Activated CD4-positive, CD25-positive, alpha-beta regulatory T cell (primary cell): Measurements from ENCODE around the gene DUXB.

ENCODE experiments used
- DNase-seq, 4 experiments: peaks; one replicate each; lab custom pipeline; 2025; lab: John Stamatoyannopoulos, UW

Gene DUXB, protein sequence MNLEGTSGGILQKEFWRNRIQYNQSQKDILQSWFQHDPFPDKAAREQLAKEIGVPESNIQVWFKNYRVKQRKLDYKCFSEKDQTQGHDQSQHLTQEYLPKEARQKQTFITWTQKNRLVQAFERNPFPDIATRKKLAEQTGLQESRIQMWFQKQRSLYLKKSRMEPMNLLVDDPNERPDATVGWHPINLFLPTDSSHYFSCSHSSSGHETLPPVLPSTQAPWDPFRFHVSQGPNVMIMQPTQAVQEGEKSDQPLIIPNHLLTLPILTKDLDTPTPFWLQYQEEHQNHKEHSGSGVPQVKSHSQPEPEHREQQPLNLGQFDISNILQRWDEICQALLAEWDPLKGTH

GRCh38 chr16:75701361-75701760 lies at the start of gene DUXB:
Gene DUXB, minus strand, starts transcription at chr16:75701461. Its CDS starts 43 bp downstream, at chr16:75701418.
- no peak for DNase-seq

- no peak for DNase-seq
Measured at GRCh38 chr16:75750528-75750927, 49.3 kb upstream of the DUXB start.

- DNase-seq, result no peak
Measured at GRCh38 chr16:75746359-75746758, 45.1 kb upstream of the DUXB start.

DNA sequence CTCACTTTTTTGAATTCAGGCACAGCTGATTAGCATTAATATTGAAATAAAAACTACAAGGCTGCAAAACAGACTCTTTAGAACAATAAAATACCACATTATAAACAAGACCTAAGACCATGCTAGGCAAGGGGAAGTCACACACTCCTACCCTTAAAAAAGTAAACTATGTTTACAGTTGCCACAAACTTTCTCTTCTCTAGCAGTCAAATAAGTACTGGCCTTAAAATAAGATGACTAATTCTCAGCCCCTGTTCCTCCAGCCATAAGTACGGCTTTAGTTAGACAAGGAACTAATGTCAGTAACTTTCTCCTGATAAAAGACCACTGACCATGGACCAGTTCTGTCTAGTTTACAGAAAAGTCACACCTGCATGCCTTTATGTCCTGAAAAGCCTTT lies 44.6 kb upstream of the DUXB start:
- no peak for DNase-seq

DNA sequence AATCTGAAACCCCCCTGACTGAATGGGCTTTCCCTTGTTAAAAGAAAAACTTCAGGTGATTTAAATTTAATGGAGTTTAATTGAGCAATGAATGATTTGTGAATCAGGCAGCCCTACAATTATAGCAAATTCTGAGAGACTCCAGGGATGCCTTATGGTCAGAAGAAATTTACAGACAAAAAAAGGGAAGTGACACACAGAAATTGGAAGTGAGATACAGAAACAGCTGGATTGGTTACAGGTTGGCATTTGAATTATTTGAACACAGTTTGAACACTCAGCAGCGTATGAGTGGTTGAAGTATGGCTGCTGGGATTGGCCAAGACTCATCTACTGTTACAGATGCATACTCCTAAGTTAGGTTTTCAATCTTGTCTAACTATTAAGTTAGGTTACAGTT lies 44.0 kb upstream of the DUXB start:
- DNase-seq, result no peak

GRCh38 chr16:75742424-75743047 lies 41.3 kb upstream of the DUXB start:
- DNase-seq, result no peak

GRCh38 chr16:75733305-75734211 lies 32.3 kb upstream of the DUXB start:
- no peak for DNase-seq

GRCh38 chr16:75732871-75733270 lies 31.6 kb upstream of the DUXB start:
- no peak for DNase-seq

DNA sequence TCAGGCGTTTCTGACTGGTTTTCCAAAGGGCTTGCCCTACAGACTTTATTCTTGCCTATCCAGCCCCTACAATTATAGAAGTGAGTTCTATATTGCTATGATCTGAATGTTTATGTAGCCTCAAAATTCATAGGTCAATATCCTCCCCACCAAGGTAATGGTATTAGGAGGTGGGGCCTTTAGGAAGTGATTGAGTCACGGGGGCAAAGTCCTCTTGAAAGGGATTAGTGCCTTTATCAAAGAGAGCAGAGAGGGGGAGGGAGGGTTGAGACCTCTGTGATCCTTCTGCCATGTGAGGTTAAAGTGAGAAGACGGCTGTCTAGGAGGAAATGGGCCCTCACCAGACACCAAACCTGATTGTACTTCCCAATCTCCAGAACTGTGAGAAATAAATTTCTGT lies 26.0 kb upstream of the DUXB start:
- no peak for DNase-seq

DNA sequence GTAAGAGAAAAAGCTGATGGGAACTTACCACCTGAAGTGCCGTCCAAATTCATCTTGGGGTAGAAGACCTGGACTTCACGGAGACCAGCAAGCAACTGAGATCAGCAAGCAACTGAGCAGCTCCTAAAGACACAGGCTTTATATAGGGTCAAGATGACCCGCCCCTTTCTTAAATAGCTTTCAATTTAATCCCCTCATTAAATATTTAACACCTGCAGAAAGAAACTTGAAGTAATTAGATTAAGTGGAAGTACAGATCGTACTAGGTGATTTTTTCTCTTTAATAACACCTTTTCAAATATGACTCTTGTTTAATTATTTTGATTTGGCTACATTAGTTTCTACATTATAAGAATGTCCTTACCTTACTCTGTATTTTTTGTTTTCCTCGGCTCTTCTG lies 25.1 kb upstream of the DUXB start, which contains the start of gene CPHXL:
Gene CPHXL, minus strand, starts transcription at position 101 of the 400 bp plus-strand sequence. Its CDS starts 48 bp downstream, at position 53.
- DNase-seq, result no peak

DNA sequence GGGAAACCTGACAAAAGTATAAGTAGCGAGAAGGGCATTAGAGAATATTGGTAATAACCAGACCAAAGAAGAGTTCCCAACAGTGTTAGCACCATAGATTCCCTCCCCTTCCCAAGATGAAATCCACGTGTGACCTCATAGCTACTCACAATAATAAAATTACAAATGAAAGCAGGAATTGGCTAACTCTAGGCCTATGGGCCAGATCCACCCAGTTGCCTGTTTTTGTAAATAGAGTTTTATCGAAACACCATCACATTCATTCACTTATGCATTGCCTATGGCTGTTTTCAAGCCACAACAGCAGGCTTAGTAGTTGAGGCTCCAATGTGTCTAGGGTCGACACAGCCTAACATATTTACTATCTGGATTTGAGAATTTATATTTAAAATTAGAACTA lies 17.2 kb upstream of the DUXB start:
- no peak for DNase-seq

DNA sequence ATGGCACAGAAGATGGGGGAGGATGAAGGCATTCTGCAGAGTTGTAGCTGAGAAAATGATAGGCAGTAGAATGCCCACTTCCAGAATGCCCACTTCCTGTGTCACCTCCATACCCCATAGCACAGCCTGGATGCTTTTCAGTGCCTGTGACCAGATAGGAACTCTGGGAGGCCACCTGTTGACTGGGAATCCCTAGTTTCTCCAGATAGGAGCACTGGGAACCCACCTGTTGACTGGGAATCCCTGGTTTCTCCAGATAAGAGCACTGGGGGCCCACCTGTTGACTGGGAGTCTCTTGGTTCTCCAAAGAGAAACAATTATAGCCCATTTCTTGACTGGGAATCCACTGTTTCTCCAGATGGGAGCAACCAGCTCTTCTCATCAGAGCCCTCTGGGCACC lies 13.4 kb upstream of the DUXB start:
- DNase-seq, result no peak

DNA sequence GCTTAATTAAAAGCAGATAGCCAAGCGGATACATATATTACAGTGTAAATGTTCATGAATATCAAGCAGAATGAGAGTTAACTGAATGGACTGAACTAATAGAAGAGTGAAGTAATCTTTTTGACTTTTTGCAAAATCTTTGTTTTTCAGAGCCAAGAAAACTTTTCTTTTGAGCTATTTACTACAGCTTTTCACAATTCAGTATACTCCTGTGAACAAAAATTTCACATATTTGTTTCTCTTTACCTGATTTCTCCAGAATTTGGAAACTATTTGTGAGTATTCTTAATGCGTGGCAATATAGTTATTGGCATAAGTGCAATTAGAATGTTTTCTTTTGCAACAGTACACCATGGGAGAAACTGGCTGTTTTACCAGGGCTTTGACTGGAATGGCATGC lies 9.1 kb upstream of the DUXB start:
- DNase-seq, result no peak

DNA sequence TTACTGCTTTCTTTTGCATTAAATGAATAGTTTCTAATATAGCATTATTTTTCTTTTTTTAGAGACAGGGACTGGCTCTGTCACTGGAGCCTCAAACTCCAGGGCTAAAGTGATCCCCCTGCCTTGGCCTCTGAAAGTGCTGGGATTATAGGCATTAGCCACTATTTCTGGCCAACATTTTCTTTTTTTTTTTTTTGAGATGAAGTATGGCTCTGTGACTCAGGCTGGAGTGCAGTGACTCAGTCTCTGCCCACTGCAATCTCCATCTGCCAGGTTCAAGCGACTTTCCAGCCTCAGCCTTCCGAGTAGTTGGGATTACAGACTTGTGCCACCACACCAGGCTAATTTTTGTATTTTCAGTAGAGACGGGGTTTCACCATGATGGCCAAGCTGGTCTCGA lies 2.0 kb upstream of the DUXB start:
- no peak for DNase-seq

DNA sequence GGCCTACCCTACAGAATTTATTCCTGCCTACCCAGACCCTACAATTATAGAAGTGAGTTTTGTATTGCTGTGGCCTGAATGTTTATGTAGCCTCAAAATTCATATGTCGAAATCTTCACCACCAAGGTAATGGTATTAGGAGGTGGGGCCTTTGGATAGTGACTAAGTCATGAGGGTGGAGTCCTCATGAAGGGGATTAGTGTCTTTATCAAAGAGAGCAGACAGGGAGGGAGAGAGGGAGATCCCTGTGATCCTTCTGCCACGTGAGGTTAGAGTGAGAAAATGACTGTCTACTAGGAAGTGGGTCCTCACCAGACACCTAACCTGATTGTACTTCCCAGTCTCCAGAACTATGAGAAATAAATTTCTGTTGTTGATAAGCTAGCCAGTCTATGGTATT lies 981 bp upstream of the DUXB start:
- no peak for DNase-seq

DNA sequence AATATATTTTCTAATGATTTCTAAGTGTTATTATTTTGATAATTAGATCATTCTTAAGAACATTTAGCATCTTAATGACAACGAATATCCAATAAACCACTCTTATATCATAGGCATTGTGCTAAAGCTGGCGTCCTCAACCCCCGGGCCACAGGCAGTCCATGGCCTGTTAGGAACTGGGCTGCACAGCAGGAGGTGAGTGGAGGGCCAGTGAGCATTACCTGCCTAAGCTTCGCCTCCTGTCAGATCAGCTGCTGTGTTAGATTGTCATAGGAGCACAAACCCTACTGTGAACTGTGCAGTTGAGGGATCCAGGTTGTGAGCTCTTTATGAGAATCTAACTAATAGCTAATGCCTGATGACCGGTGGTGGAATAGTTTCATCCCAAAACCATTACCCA lies 3.7 kb downstream of the DUXB start:
- no peak for DNase-seq

GRCh38 chr16:75695708-75696107 lies 5.6 kb downstream of the DUXB start:
- DNase-seq, result no peak

GRCh38 chr16:75687361-75687760 lies 13.9 kb downstream of the DUXB start:
- no peak for DNase-seq

DNA sequence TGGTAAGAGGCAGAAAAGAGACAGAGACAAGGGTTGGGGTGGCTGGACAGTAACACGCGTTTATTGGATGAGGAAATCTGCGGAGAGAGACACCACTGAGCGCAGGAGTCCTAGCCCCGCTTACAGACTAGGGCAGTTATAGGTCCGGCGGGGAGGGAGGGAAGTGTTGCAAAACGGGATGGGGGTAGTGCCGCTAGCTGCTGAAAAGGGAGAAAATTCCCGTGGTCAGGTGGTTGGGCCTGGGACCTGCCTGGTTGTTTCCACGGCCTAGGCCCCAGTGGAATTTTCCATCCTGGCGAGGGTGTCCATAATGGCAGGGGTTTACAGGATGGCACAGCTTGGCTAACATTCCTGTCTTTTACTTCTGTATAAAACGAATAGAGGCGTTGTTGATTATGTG lies 19.0 kb downstream of the DUXB start:
- DNase-seq, result no peak

DNA sequence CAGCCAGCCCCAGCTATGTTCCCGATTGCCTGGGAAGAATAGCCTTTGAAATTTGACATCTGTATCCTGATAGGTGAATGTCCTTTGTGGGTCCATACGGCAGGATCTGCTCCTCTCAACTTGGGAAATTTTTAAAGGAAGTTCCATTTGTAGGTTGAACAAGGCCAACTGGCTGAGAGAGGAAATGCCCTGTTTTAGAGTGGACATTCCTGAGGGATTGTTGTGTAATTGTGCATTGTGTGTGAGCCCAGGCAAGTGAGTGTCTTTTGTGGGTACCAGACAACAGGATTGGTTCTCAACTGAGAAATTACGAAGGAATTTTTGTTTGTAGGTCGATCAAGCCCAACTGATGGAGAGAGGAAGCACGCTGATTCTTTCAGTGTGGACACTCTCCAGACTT lies 21.9 kb downstream of the DUXB start:
- no peak for DNase-seq

- DNase-seq, result no peak
Measured at GRCh38 chr16:75676909-75677308, 24.4 kb downstream of the DUXB start, which contains the start of gene CPHXL2. Gene CPHXL2, minus strand, starts transcription at chr16:75677009. Its CDS starts 10 bp downstream, at chr16:75676999.

GRCh38 chr16:75667503-75667902 lies 33.8 kb downstream of the DUXB start:
- no peak for DNase-seq
